ENCODE data around the gene HTR4.

- TF ChIP-seq CTCF (IDR thresholded peaks at IDR 0.05) (no peak), POLR2A (IDR thresholded peaks at IDR 0.05) (no peak)
Measured at GRCh38 chr5:148559461-148559860, 94.9 kb downstream of the HTR4 start.

All from lower leg skin (tissue), 3 donors.